HepG2 (cell line): ENCODE data around the gene SMAD3. TPM values are rescaled to one million over a fixed set of nuclear protein-coding genes. Genes with fewer than 3 reads are reported as not detected.

Experiments
- ATF1 ChIP-seq: IDR thresholded peaks from 2 replicates; pipeline ENCODE4 v1.6.1; 2016; ENCODE audit warnings: mild to moderate bottlenecking, control low read depth
- BRCA1 ChIP-seq: sonication (generic); formaldehyde crosslinking; IDR thresholded peaks from 2 replicates; pipeline ENCODE4 v1.4.0; 2020; ENCODE audit warnings: missing genetic modification reagents
- DNMT3B ChIP-seq: conservative IDR thresholded peaks from 2 replicates; pipeline ENCODE4 v1.6.1; 2016; ENCODE audit warnings: missing biosample characterization, control low read depth
- FIP1L1 ChIP-seq: fragments of 200-400 bp; formaldehyde crosslinking; IDR thresholded peaks from 2 replicates; pipeline ENCODE4 v1.6.1; 2018; ENCODE audit warnings: low read depth, mild to moderate bottlenecking, low read length, moderate library complexity, borderline replicate concordance; ENCODE audit not compliant: insufficient read depth
- HNF4G ChIP-seq, 2 experiments: sonication (generic) in 1 of 2; formaldehyde crosslinking in 1 of 2; IDR thresholded peaks; 2 replicates each; pipeline versions ENCODE4 v1.4.0 to v1.6.1; 2011 to 2020; ENCODE audit warnings: borderline replicate concordance in 2 of 2, low read depth in 2 of 2, mild to moderate bottlenecking in 2 of 2, low read length in 1 of 2, missing genetic modification reagents in 1 of 2, moderate library complexity in 1 of 2
- JUNB ChIP-seq: sonication (generic); formaldehyde crosslinking; IDR thresholded peaks from 2 replicates; pipeline ENCODE4 v1.8.0; 2022; ENCODE audit warnings: missing genetic modification reagents, mild to moderate bottlenecking, borderline replicate concordance
- KDM2A ChIP-seq: sonication (generic); formaldehyde crosslinking; IDR thresholded peaks from 2 replicates; pipeline ENCODE4 v1.4.0; 2020; ENCODE audit warnings: low read depth, missing genetic modification reagents, borderline replicate concordance
- KDM6A ChIP-seq: IDR thresholded peaks from 2 replicates; pipeline ENCODE4 v1.6.1; 2016; ENCODE audit warnings: low read depth
- PITX1 ChIP-seq: sonication (generic); formaldehyde crosslinking; IDR thresholded peaks from 2 replicates; pipeline ENCODE4 v1.5.1; 2020; ENCODE audit warnings: mild to moderate bottlenecking, missing genetic modification reagents
- POLR2G ChIP-seq: fragments of 200-400 bp; formaldehyde crosslinking; IDR thresholded peaks from 2 replicates; pipeline ENCODE4 v1.6.1; 2018; ENCODE audit warnings: mild to moderate bottlenecking, low read depth, low read length, moderate library complexity
- PRDM10 ChIP-seq: sonication (generic); formaldehyde crosslinking; IDR thresholded peaks from 2 replicates; pipeline ENCODE4 v1.4.0; 2020; ENCODE audit warnings: low read depth, missing genetic modification reagents
- PREB ChIP-seq: sonication (generic); formaldehyde crosslinking; IDR thresholded peaks from 2 replicates; pipeline ENCODE4 v1.4.0; 2020; ENCODE audit warnings: missing genetic modification reagents
- SP1 ChIP-seq, 2 experiments: fragments of 450-650 bp in 1 of 2; sonication (generic) in 1 of 2; formaldehyde crosslinking in 1 of 2; IDR thresholded peaks; 2 replicates each; pipeline versions ENCODE4 v1.4.0 to v1.6.1; 2016 to 2020; ENCODE audit warnings: missing genetic modification reagents in 1 of 2
- TEAD3 ChIP-seq: optimal IDR thresholded peaks from 2 replicates; pipeline ENCODE3; 2016; ENCODE audit warnings: borderline replicate concordance
- ZNF224 ChIP-seq: sonication (generic); formaldehyde crosslinking; IDR thresholded peaks from 2 replicates; pipeline ENCODE4 v1.5.0; 2020; ENCODE audit warnings: mild to moderate bottlenecking, missing genetic modification reagents
- ZNF280B ChIP-seq: sonication (generic); formaldehyde crosslinking; IDR thresholded peaks from 2 replicates; pipeline ENCODE4 v1.5.0; 2020; ENCODE audit warnings: missing genetic modification reagents, mild to moderate bottlenecking, borderline replicate concordance
- ZNF317 ChIP-seq: sonication (generic); formaldehyde crosslinking; IDR thresholded peaks from 2 replicates; pipeline ENCODE4 v1.5.0; 2020; ENCODE audit warnings: mild to moderate bottlenecking, missing genetic modification reagents
- ZNF432 ChIP-seq: sonication (generic); formaldehyde crosslinking; IDR thresholded peaks from 2 replicates; pipeline ENCODE4 v1.5.0; 2020; ENCODE audit warnings: missing genetic modification reagents, mild to moderate bottlenecking, borderline replicate concordance
- ZNF512 ChIP-seq: sonication (generic); formaldehyde crosslinking; IDR thresholded peaks from 2 replicates; pipeline ENCODE4 v1.4.0; 2020; ENCODE audit warnings: mild to moderate bottlenecking, missing genetic modification reagents
- ZNF607 ChIP-seq: sonication (generic); formaldehyde crosslinking; IDR thresholded peaks from 2 replicates; pipeline ENCODE4 v1.5.1; 2020; ENCODE audit warnings: missing genetic modification reagents, mild to moderate bottlenecking, borderline replicate concordance
- polyA plus RNA-seq, 8 experiments: library from polyadenylated mRNA; depleted of rRNA in 3 of 8; stranded (reverse) in 7 of 8; unstranded in 1 of 8; fragments of >200 nt; fragmentation: Illumina TruSeq in 4 of 8; extraction: Trizol in 4 of 8; gene quantifications; 2 replicates each; pipeline versions ENCODE4 v1.2.1 to v1.2.3, GENCODE V29; 2011 to 2016; ENCODE audit warnings: low read depth in 4 of 8, missing spikeins in 1 of 8, mixed read lengths in 1 of 8; ENCODE audit not compliant: insufficient read depth in 1 of 8
- total RNA-seq, 5 experiments: library from RNA; depleted of rRNA; stranded (reverse); fragments of >200 nt; fragmentation: Illumina TruSeq; extraction: Trizol; gene quantifications; 2 replicates each; pipeline ENCODE4 v1.2.3, GENCODE V29; 2016; ENCODE audit warnings: low read depth in 1 of 5

The SMAD3 gene
- total and polyA plus RNA-seq, 2 of the 13 experiments (the other 11 are each of a cell fraction or from before 2014, with no cell fraction given) = 8.6 to 56.3 TPM

GRCh38 chr15:67150023-67150860 is 84.8 kb downstream of the SMAD3 start (continued):
- TF ChIP-seq ZNF607 (CRISPR knock-in tag) (no peak; the same call in 1 of the 2 replicates), PITX1 (no peak), PREB (CRISPR knock-in tag) (no peak), ZNF432 (CRISPR knock-in tag) (no peak), BRCA1 (CRISPR knock-in tag) (no peak), FIP1L1 (no peak), ATF1 (no peak), ZNF280B (CRISPR knock-in tag) (no peak), ZNF224 (no peak), ZNF512 (CRISPR knock-in tag) (no peak), KDM2A (peak; percentile 28; the same call in 1 of the 2 replicates), DNMT3B (no peak), PRDM10 (CRISPR knock-in tag) (no peak), TEAD3 (no peak), ZNF317 (CRISPR knock-in tag) (no peak), JUNB (CRISPR knock-in tag) (no peak), POLR2G (no peak), SP1 (IDR thresholded peaks at IDR 0.05) (no peak), SP1 (CRISPR knock-in tag; IDR thresholded peaks at IDR 0.05) (no peak), HNF4G (IDR thresholded peaks at IDR 0.05; ENCODE audit: borderline replicate concordance, low read depth, low read length) (no peak), HNF4G (CRISPR knock-in tag; IDR thresholded peaks at IDR 0.05; ENCODE audit: borderline replicate concordance, low read depth) (no peak), KDM6A (CRISPR knock-in tag) (no peak)
